Neuron (in vitro differentiated cells): ENCODE data around the gene OTULIN.

Source experiments
- H2AFZ ChIP-seq: one replicate; pipeline ENCODE4 v1.6.1; 2013; ENCODE audit warnings: low read depth, mild to moderate bottlenecking, inconsistent platforms, low read length, moderate library complexity
- H3K27me3 ChIP-seq: one replicate; pipeline ENCODE4 v1.6.1; 2013; ENCODE audit warnings: low read length; ENCODE audit not compliant: insufficient read depth
- H3K36me3 ChIP-seq: one replicate; pipeline ENCODE4 v1.6.1; 2013; ENCODE audit warnings: low read length; ENCODE audit not compliant: insufficient read depth
- H3K4me1 ChIP-seq: one replicate; pipeline ENCODE4 v1.6.1; 2013; ENCODE audit warnings: low read length; ENCODE audit not compliant: insufficient read depth
- H3K4me3 ChIP-seq: 2 replicates; pipeline ENCODE4 v1.5.1; 2013; ENCODE audit warnings: mild to moderate bottlenecking, low read length, moderate library complexity
- H3K9me3 ChIP-seq: one replicate; pipeline ENCODE4 v1.6.1; 2013; ENCODE audit warnings: low read length

Gene OTULIN

DNA sequence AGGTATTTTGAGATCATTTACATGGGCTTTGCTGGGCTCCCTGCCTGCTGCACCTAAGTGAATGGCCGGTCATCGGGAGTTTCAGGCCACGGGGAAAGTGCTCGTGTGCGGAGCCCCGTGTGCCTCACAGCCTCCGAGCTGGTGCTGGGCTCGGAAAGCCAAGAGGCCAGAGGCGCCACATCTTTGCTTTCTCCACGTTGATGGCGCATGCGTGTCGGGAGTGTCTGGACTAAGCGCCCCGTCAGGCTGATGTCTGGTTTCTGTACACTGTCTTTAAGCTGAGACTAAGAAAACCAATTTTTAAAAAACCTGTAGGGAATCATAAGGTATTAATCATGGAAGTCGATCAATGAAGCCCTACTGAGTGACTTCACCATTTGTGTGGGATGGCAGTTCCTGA is 69.1 kb downstream of the OTULIN start:
- H2AFZ ChIP-seq, result no peak overlapping the region
- H3K4me1 ChIP-seq, result peaks cover 6% of the 10 kb centered on the region
- no peaks in the 10 kb centered on the region for H3K36me3 ChIP-seq
- H3K27me3 ChIP-seq, result no peaks in the 10 kb centered on the region
- H3K9me3 ChIP-seq, result no peaks in the 10 kb centered on the region
- no peak overlapping the region for H3K4me3 ChIP-seq

DNA sequence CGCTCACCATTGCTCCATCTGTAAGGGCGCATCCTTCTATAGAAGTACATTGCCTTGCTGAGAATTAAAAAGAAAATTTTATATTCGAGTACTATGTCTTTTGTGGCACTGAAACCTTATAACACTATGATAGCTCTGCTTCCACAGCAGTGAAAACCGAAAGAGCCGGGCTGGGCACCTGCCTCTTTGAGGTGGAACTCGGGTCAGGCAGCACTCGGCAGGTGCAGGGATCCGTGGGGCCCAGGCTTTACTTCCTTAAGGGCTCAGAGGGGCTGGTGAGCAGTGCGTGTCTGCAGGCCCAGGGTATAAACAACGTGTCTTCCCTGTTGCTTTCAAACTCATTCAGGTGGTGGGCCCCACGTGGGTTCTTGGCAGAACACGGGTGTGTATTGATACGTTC is 69.9 kb downstream of the OTULIN start:
- Histone ChIP-seq H3K27me3 (no peaks in the 10 kb centered on the region), H2AFZ (no peak overlapping the region), H3K9me3 (no peaks in the 10 kb centered on the region), H3K4me3 (no peak overlapping the region), H3K36me3 (no peaks in the 10 kb centered on the region), H3K4me1 (peaks cover 3% of the 10 kb centered on the region)

DNA sequence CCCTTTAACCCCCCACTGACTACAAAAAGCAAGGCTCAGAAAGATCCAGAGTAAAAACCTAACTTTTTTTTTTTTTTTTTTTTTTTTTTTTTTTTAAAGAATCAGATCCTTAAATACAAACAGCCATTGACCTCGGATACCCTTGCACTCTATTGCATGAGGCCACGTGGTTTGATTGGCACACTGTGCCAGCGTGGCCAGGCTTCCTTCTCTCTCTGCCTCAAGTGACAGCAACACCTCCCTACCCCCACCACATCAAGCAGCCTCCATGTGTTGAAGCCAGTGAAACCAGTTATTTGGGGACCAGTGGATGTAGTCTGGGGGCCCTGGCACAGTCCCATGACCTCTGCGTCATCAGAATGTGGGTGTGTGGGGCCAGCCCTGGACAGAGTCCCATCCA is 71.4 kb downstream of the OTULIN start:
- Histone ChIP-seq H2AFZ (no peak overlapping the region), H3K9me3 (no peaks in the 10 kb centered on the region), H3K27me3 (no peaks in the 10 kb centered on the region), H3K36me3 (no peaks in the 10 kb centered on the region), H3K4me3 (no peak overlapping the region), H3K4me1 (peaks cover 4% of the 10 kb centered on the region)

DNA sequence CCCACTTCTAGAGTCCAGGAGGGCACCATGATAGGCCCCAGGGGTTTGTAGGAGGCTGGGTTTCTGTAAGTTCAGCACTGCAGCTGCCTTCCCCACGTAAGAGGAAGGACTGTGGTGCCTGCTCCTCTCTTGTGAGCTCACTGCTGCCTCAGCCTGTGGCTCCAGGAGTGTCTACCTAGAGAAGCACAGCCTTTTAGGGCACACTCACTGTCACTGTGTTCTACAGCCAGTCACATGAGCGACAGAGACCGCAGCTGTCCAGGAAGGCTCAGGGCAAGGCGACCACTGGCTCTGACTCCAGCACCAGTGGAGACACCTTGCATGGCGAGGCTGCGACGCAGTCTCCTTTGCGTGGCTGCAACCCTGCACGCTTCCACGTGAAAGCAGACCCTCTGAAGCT is 72.8 kb downstream of the OTULIN start:
- H2AFZ ChIP-seq, result no peak overlapping the region
- H3K36me3 ChIP-seq, result peaks cover 5% of the 10 kb centered on the region
- peaks cover 4% of the 10 kb centered on the region for H3K4me1 ChIP-seq
- H3K27me3 ChIP-seq, result no peaks in the 10 kb centered on the region
- H3K4me3 ChIP-seq, result no peak overlapping the region
- no peaks in the 10 kb centered on the region for H3K9me3 ChIP-seq

DNA sequence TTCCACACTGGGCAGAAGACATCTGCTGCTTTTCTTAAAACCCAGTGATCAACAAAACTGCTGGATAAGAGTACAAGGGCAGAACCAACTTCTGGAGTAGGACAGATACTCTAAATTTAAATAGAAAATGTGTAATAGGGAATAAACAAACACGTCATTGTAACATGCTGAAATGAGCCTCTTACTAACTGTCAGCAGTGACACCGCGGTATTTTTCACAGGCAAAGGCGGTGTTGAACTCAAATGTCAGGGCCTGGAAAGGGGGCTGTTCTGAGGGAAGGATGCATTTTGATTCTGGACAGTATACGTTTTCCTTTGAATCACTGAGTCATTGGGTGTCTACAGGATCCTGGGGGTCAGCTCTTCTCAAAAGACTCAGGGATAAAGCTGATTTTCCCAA is 73.5 kb downstream of the OTULIN start:
- H3K9me3 ChIP-seq, result no peaks in the 10 kb centered on the region
- H3K27me3 ChIP-seq, result no peaks in the 10 kb centered on the region
- no peak overlapping the region for H3K4me3 ChIP-seq
- peaks cover 5% of the 10 kb centered on the region for H3K36me3 ChIP-seq
- H3K4me1 ChIP-seq, result peaks cover 4% of the 10 kb centered on the region
- no peak overlapping the region for H2AFZ ChIP-seq

DNA sequence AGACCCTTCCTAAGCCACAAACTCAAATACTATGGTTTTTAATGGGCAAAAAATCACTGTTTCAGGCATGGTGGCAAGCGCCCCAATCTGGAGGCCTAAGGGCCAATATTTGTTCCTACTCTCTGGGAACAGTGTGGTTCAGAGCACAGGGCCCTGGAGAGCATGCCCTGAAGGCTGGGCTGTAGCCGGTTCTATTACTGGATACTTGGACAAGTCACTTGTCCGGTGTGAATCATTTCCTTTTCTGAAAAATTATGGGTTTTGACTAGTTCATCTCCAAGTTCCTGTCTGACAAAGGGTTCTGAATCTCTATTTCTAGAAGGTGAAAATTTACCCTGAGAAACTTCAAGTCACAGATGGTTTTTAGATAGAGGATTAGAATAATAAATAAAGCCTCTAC is 75.0 kb downstream of the OTULIN start:
- Histone ChIP-seq H3K4me3 (no peak overlapping the region), H3K4me1 (peaks cover 4% of the 10 kb centered on the region), H3K27me3 (no peaks in the 10 kb centered on the region), H2AFZ (no peak overlapping the region), H3K9me3 (no peaks in the 10 kb centered on the region), H3K36me3 (peaks cover 5% of the 10 kb centered on the region)

DNA sequence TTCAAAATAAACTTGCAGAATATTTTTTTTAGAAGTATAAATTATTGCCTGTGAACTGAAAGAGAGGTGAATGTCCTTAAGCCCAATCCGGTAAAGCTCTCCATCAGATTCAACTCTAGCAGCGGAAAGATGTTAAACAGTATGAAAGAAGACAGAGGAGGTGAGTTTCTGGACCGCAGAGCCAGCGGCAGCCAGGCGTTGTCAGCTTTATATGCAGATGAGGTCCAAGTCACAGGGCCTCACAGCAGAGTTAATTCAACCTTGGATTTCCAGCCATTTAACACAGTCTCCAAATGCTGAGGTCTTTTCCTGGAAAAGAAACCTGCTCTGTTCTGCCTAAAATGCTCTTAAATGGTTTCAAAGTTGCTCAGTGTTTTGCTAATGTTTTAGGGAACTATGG is 75.5 kb downstream of the OTULIN start:
- Histone ChIP-seq H3K9me3 (no peaks in the 10 kb centered on the region), H2AFZ (no peak overlapping the region)

DNA sequence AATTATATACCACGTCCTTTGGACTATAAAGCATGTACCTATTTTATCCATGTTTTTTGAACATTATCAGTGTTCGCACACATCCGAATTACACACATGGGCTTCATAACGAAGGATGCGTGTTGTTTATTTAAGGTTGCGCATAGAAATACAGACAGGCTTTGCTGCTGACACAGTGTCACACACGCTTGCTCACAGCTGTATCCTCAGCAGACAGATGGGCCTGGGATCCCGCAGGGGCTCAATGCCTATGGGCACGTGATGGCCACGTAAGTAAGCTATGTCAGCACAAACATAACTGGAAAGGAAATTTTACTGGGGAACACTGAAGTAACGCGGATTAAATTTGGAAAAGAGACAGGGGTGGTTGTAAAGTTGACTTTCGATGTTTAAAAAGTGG is 76.6 kb downstream of the OTULIN start:
- Histone ChIP-seq H3K4me1 (peaks cover 4% of the 10 kb centered on the region), H3K9me3 (no peaks in the 10 kb centered on the region), H3K36me3 (peaks cover 9% of the 10 kb centered on the region), H2AFZ (no peak overlapping the region), H3K27me3 (no peaks in the 10 kb centered on the region), H3K4me3 (no peak overlapping the region)

More for the DNA sequence above, 75.5 kb downstream of the OTULIN start:
- Histone ChIP-seq H3K36me3 (peaks cover 9% of the 10 kb centered on the region), H3K4me3 (no peak overlapping the region), H3K27me3 (no peaks in the 10 kb centered on the region), H3K4me1 (peaks cover 4% of the 10 kb centered on the region)

DNA sequence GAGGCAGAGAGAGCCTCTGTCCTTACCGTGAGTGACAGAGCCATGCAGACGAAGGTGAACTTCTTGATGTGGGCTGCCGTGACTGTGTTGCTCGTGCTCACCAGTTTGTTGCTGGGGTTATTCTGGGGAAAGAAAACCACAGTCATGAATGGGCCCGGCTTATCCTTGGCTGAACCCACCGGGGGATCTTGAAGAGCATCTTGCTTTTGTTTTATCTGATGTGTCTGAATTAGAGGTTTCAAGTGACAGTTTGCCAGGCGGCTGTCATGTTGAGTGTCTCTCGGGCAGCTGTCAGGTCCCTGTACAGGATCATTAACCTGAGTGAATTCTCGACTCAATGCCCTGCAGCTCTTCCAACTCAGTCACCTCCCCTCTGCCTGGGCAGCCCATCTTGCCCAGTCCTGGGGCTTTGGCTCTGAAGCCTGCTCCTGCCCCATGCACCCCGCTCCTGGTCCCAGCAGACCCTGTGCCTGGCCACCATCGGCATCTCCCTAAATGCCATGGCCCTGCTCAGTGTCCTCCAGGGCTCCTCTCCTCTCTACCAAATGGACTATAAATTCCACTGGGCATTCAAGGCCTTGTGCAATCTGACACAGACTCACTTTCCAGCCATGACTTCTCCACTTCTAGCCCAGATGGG is 77.4 kb downstream of the OTULIN start:
- H2AFZ ChIP-seq, result no peak overlapping the region
- H3K27me3 ChIP-seq, result no peaks in the 10 kb centered on the region
- H3K9me3 ChIP-seq, result no peaks in the 10 kb centered on the region
- H3K36me3 ChIP-seq, result peaks cover 9% of the 10 kb centered on the region
- H3K4me3 ChIP-seq, result no peak overlapping the region
- peaks cover 4% of the 10 kb centered on the region for H3K4me1 ChIP-seq

DNA sequence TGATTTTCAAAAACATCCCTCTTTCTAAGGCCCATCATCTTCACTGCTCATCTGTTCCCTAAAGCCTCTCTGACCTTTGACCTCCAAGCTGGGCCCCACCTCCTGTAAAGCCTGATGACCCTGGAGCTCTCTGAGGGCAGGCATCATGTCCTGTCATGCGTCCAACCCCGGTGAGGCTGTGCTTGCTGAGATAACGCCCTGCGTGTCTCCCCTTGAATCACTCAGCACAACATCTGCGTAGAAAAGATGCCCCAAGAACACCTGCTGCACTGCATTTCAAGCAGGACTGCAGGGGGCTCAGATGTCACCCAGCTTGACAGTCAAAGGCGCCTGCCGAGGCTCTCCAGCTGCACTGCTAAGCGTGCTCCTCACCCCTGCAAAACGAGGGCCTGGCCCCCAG is 78.0 kb downstream of the OTULIN start:
- no peak overlapping the region for H2AFZ ChIP-seq
- no peak overlapping the region for H3K4me3 ChIP-seq
- no peaks in the 10 kb centered on the region for H3K9me3 ChIP-seq
- peaks cover 9% of the 10 kb centered on the region for H3K36me3 ChIP-seq
- no peaks in the 10 kb centered on the region for H3K27me3 ChIP-seq
- peaks cover 4% of the 10 kb centered on the region for H3K4me1 ChIP-seq

DNA sequence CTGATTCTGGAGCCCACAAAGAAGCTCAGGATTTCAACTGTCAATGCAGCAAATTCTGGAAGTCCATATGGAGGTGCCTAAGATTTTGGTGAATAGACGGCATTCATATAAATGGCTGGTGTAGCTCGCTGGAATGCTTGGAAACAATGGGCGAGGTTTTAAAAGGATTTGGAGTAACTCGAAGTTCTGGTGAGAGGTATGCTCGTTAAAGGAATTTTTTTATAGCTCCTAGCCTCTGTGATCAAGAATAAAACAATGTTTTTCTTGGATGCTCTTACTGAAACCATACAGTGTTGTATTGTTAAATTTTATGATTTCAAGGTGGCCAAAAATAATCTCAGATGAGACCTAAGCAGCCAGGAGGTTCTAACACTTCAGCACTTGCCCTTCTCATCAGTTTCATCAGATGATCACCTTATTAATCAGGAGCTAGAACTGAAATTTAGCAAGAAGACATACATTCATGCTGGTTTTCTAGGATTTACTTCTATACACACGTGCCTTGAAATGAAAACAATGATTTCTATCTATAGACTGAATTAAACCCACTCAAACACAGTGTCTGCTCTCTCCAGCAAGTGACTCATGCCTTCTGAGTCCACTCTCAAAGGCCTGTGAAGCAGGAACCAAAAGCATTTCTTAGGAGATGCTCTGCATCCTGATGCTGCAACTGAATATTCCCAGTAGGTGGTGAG is 79.2 kb downstream of the OTULIN start:
- Histone ChIP-seq H2AFZ (no peak overlapping the region), H3K4me1 (peaks cover 4% of the 10 kb centered on the region), H3K27me3 (no peaks in the 10 kb centered on the region), H3K4me3 (no peak overlapping the region), H3K36me3 (peaks cover 11% of the 10 kb centered on the region), H3K9me3 (no peaks in the 10 kb centered on the region)

DNA sequence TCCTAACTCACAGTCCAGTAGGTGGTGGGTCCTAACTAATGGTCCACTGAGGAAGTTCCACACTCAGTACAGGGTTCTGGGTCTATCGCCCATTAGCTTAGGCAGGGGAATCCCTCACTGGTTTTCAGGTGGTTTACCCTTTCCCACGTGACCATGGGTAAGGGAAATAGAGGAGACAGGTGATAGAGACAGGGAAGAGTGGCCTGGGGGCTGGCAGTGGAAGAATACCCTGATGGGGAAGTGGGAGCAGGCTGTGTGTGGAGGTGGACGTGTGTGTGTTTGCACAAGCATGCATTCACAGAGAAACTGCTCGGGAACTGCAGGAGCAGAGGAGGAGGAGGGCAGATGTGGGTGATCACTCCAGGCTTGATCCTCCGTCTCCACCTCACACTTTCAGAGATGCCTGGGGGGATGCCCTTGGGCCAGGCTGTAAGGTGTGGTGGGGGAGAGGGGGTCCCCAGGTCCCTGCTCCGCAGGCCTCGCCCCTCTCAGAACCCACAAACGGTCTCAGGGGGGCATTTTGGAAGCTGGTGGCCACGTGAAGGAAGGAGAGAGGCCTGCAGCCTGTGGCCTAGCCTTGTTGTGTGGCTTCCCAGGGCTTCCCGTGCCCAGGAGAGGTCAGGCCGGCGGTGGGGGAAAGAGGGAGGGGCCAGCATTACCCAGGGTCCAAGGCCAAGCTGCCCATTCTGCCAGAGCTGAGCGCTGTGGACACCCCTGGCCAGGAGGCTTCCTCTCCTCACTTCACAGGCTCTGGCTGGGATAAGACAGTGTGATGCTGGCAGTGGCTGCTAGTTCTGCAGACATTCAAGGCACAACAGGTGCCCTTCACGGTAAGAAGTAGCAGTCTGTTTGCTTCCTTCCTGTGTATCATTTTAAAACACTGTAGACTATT is 80.0 kb downstream of the OTULIN start:
- Histone ChIP-seq H2AFZ (no peak overlapping the region), H3K4me1 (peaks cover 4% of the 10 kb centered on the region), H3K36me3 (peaks cover 11% of the 10 kb centered on the region), H3K4me3 (no peak overlapping the region), H3K9me3 (no peaks in the 10 kb centered on the region), H3K27me3 (no peaks in the 10 kb centered on the region)

DNA sequence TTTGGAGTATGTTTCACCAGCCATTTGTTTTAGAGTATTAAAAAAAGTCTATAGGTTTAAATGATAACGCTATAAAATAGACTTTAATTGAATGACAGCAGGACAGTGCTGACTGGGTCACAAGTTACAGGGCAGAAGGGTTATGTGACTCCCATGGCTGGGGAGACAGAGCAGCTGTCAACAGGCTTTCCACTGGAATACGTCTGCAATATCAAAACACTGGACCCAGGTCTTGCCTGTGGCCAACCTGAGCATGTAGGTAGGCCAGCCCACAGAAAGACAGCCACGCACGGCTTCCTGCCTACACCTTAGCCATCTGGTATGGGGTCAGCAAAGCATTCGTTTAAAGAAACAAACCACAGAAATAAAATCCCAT is 80.7 kb downstream of the OTULIN start:
- Histone ChIP-seq H3K27me3 (no peaks in the 10 kb centered on the region), H3K4me1 (peaks cover 3% of the 10 kb centered on the region), H3K36me3 (peaks cover 11% of the 10 kb centered on the region)

More for the DNA sequence above, 80.7 kb downstream of the OTULIN start:
- Histone ChIP-seq H3K9me3 (no peaks in the 10 kb centered on the region), H2AFZ (no peak overlapping the region), H3K4me3 (no peak overlapping the region)
